HG03097 (cell line): Measurements from ENCODE around the gene ZNF772.
"Not testable (repeated sequence)": the region's sequence is repeated elsewhere in the genome, so short reads cannot be mapped to it uniquely, and the experiment has no call there.

Source experiments
- ATAC-seq: cut with Tn5 transposase; IDR thresholded peaks from one replicate; pipeline ENCODE4 v1.9.1; 2021; ENCODE audit not compliant: unreplicated experiment, low FRiP score

Gene ZNF772

DNA sequence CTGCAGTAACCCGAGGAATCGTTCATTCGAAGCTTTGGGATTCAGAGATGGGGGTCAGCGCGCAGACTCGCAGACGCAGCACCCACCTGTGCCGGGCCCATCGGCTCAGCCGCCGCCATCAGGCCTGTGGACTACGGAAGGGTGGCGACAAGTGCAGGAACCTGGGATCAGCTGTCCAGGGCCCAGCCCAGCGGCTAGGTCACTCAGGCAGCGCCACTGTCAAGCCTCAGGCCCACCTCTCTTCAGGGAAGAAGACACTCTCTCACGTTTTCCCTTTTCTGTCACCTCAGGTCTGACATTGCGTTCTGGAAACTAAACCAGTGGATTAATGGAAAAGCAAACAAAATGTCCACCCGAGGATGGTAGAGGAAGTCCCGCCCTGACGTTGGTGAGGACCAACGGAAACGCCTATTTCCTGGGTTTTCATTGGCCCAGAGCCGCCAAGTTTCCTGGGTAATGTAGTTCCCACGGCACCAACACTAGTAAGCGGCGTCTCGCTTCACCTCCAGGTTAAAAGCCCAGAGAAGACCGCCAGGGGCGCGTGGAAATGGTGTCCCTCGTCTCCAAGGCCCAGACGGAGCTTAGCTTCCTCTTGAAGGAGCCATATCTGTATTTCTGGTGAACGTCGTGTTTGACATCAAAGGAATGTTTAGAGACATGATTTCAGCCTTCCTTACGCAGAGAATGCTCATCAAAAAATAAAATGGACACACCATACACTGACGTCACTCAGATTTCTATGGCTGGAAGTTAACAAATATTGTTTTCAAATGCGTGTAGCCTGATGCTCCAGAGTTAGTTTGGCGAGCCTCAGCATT, at the start of gene ZNF772:
Gene ZNF772, minus strand, starts transcription at position 376 of the 818 bp plus-strand sequence. Its CDS starts 257 bp downstream, at position 119.
- peak; percentile 94 for ATAC-seq

DNA sequence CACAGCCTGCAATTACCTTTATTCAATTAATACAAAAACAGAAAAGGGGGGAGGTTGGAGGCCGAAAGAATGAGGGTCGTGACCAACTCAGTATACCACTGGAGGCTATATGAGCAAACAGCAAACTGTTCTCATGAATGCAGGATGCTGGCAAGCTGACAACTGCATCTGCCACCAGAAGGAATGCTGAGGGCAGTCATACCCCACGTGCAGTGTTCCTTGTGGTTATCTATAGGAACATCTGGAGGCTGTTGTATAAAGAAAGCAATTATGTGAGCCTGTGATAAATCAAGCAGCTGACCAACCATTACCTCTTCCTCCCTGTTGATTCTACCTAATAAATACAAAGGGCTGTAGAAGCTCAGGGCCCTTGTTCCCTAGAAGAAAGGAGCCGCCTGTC, 40.7 kb upstream of the ZNF772 start:
- not testable (repeated sequence) for ATAC-seq

DNA sequence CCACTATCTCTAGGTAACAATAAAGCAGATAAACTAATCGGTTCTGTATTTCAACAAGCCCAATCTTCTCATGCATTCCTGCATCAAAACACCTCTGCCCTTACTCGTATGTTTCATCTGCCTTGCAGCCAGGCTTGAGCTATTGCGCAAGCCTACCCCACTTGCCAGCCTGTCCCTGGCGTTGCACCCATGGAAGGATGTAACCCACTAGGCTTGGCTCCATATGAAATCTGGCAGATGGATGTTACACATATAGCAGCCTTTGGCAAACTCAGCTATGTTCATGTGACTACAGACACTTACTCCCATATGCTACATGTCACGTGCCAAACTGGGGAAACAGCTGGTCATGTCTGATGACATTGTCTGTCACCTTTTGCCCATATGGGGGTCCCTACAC, 37.9 kb upstream of the ZNF772 start:
- ATAC-seq = no peak

DNA sequence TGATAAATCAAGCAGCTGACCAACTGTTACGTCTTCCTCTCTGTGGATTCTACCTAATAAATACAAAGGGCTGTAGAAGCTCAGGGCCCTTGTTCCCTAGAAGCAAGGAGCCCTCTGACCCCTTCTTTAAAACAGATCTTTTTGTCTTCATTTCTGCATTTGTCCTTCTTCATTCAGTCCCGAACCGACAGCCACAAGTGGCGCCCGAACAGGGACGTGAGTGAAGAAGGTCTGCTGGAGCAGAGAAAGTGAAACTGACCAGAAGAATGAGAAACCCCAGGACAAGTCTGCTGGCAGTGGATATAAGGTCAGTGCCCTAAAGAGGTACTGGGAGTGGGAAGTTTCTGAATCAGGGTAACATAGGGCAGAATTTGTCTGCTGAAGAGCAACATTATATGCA, 35.5 kb upstream of the ZNF772 start:
- no peak for ATAC-seq

DNA sequence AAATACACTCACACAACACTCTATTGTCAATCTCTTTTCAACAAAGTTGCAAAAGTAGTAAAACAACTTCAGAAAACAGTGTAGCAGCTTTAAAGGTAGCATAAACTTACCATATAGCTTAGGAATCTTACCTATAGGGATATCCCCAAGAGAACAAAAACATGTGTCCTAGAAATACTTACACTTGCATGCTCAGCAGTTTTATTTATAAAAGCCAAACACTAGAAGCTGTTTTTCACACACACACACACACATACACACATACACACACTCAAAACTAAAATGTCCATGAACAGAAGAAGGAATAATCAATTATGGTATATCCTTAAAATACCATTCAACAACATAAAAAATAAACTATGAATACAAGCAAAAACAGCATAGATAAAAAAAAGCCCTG, 34.1 kb upstream of the ZNF772 start:
- no peak for ATAC-seq

DNA sequence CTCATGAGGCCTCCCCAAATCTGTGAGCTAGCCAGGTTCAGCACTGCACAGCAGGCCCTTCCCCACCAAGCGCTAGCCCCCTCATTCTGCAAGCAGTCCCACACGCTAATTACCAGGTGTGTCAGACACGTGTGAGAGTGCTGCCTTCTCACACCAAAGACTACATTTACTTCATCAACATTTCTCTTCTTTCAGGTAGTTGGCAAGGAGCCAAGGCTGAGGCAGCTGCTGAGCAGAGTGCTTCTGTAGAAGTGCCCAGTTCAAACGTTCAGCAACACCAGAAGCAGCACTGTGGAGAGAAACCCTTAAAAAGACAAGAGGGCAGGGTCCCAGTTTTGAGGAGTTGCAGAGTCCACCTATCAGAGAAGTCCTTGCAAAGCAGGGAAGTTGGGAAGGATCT, 28.8 kb upstream of the ZNF772 start:
- no peak for ATAC-seq

DNA sequence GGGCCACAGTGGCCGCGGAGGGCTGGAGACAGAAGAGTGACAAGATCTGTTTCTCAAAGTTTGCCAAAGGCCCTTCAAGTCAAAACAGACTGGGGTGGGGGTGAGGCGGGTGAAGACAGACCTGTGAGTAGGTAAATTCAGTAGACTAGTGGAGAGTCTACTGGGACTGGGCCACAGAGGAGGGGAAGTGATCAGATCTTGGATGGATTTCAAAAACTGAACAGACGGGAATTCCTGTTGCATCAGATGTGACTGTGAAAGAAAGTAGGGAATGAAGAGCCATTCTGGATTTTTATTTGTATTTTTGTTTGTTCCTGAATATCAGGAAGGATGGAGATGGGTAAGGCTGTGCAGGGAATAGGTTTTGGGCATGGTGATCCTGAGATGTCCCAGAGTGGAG, 23.0 kb upstream of the ZNF772 start:
- not testable (repeated sequence) for ATAC-seq

DNA sequence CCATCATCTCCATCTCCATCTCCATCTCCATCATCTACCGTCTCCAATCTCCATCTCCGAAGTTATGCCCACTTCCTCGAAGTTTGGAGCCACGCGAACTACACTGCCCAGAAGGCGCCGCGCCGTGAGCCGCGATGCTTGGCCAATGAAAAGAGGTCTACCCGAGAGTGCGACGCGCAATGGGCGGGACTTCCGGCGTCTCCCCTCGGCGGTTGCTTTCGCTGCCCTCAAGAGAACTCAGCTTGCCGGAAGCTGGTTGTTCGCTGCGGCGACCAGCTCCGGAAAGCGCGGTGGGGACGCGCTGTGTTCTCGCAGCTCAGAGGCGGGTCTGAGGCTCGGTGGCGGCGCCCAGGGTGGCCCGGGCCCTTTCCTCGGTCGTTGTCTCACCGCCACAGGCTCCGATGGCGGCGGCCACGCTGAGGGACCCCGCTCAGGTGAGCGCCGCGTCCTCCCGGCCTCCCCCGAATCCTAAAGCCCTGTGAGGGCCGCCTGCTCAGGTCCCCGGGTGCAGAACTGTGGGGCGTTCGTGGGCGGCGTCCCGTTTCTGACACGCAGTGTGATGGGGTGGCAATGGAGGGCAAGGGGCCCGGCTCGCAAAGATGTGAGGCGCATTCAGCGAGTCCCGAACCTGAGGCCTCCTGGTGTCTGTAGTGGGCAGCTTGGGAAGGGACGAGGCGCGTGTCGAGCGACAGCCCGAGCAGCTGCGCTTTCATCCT, 22.5 kb upstream of the ZNF772 start, which contains the start of gene ZNF773:
Gene ZNF773, plus strand, starts transcription at position 259 of the 716 bp plus-strand sequence. Its CDS starts 143 bp downstream, at position 402.
- peak; percentile 99 for ATAC-seq

DNA sequence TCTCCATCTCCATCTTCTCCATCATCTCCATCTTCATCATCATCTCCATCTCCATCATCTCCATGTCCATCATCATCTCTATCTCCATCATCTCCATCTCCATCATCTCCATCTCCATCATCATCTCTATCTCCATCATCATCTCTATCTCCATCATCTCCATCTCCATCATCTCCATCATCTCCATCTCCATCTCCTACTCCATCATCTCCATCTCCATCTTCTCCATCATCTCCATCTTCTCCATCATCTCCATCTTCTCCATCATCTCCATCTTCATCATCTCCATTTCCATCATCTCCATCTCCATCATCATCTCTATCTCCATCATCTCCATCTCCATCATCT, 21.9 kb upstream of the ZNF772 start:
- not testable (repeated sequence) for ATAC-seq

DNA sequence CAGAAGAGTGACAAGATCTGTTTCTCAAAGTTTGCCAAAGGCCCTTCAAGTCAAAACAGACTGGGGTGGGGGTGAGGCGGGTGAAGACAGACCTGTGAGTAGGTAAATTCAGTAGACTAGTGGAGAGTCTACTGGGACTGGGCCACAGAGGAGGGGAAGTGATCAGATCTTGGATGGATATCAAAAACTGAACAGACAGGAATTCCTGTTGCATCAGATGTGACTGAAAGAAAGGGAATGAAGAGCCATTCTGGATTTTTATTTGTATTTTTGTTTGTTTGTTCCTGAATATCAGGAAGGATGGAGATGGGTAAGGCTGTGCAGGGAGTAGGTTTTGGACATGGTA, 10.9 kb upstream of the ZNF772 start:
- ATAC-seq = not testable (repeated sequence)

DNA sequence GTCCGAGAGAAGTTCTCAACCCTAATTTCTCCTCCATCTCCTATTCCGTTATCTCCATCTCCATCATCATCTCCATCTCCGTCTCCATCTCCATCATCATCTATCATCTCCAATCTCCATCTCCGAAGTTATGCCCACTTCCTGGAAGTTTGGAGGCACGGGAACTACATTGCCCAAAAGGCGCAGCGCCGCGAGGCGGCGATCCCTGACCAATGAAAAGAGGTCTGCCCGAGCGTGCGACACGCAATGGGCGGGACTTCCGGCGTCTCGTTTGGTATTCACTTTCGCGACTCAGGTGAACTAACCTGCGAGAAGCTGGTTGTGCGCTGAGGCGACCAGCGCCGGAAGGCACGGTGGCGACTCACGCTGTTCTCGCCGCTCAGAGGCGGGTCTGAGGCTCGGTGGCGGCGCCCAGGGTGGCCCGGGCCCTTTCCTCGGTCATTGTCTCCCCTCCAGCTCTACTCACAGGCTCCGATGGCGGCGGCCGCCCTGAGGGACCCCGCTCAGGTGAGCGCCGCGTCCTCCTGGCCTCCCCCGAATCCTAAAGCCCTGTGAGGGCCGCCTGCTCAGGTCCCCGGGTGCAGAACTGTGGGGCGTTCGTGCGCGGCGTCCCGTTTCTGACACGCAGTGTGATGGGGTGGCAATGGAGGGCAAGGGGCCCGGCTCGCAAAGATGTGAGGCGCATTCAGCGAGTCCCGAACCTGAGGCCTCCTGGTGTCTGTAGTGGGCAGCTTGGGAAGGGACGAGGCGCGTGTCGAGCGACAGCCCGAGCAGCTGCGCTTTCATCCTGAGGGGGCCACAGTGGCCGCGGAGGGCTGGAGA, 10.3 kb upstream of the ZNF772 start, which contains the start of gene ZNF419:
Gene ZNF419, plus strand, starts transcription at position 274 of the 822 bp plus-strand sequence. Its CDS starts 201 bp downstream, at position 475.
- ATAC-seq = peak; percentile 87

DNA sequence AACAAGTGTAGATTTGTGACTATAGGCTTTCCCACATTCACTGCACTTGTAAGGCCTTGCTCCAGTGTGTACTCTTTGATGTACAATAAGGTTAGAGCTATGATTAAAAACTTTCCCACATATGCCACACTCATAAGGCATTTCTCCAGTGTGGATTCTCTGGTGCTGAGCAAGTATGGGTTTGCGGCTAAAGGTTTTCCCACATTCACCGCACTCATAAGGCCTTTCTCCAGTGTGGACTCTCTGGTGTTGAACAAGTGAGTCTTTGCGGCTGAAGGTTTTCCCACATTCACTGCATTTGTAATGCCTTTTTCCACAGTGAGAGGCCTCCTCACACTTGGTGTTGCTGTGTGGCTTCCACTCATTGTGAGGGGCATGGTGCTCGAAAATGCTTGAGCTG, 3.7 kb downstream of the ZNF772 start:
- no peak for ATAC-seq

DNA sequence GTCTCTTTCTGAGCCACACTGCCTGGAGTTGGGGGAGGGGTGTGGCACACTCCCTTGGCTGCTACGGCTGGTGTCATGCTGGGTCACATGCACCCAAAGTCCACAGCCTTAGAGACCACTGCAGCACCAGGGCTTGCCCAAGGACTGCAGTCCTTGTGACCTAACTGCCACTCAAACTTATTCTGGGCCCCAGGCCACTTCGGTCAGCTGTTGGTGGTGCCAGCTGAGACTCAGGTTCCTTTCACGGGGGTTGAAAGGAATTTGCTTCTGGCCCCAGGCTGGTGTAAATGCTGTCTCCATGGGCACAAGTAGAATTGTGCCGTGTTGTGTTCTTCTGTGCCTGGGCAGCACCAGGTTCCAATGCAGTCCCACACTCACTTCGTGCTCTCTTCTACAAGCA, 10.9 kb downstream of the ZNF772 start:
- no peak for ATAC-seq

DNA sequence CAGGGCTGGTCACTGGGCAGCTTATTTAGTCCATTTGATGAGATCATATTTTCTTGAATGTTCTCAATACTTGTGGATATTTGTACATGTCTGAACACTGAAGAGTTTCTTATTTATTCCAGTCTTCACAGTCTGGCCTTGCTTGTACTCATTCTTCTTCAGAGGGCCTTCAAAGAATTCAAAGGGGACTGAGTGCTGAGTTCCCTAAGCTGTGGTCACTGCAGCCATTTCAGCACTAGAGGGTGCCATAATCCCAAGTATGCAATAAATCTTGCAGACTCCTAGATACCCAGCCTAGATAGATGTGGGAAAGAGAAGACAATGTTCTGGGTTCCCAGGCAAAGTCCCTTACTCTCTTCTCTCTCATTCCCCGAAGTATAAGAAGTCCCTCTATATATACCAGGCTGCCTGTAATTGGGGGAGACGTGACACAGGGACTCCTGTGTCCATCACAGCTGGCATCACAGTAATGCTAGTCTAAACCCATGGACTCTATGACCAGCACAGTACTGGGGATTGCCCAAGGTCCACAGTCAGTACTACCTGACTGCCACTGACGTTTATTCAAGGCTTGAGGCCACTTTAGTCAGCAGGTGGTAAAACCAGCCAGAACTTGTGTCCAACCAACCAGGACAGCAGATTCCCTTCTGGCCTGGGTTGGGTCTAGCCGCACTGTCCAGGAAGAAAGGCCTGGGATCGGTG, 11.5 kb downstream of the ZNF772 start:
- ATAC-seq = no peak

DNA sequence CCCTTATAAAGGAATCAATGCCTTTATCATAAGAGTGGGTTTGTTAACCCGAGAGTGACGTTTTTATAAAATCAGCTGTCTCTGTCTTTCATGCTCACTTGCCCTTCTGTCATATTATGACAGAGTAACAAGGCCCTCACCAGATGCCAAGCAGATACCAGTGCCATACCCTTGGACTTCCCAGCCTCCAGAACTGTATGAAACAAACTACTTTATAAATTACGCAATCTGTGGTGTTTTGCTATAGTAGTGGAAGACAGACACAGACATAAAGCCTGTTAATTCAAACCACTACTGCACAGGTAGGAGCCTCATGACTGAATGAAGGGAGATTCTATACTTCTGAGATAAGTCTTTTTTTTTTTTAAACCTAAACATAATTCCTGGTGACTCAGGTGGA, 25.1 kb downstream of the ZNF772 start:
- no peak for ATAC-seq

DNA sequence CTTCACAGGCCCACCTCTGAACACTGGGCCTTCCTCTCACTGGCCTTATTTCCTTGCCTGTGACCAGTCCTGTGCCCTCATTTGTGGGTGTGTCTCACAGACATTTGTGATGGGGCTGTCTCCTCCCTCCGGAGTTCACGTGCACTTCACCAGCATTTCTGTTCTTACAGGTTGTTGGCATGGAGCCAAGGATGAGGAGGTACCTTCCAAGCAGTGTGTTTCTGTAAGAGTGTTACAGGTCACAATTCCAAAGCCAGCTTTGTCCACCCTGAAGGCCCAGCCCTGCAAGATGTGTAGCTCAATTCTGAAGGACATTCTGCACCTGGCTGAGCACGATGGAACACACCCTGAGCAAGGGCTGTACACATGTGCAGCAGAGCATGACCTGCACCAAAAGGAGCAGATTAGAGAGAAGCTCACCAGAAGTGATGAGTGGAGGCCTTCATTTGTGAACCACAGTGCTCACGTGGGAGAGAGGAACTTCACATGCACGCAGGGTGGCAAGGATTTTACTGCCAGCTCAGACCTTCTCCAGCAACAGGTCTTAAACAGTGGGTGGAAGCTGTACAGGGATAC, 34.2 kb downstream of the ZNF772 start:
- no peak for ATAC-seq

DNA sequence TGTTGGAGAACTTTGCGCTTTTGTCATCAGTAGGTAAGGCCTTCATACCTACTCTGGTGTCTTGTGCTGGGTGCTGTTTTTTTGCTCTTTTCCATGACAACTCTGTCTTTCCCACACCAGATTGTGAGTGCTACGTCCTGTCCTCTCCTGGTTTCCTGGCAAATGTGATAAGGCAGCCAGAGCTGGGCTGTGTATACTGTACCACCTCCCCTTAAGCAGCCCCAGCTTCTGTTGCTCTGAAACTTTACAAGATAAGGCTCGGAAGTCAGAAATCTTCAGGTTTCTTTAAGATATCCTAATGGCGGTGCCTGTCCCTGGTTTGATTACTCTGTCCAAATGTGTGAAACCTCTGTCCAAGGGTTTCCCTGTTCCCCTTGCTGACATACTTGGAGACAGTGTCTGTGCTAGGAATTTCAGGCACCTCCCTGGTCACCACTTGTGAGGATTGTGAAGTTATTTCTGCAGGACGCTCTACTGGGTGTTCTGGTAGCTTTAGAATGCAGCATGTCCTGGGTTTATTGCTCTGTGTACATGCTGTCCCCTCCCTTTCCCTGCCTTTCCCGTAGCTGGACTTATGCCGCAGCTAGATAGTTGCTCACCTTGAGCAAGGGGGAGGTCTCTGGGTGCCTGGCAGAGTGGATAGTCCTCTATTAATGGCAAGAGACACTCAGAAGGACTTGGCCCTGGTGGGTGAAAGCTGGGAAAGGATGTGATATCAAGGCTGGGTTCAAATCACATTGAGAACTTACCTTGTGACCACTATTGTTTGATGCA, 35.2 kb downstream of the ZNF772 start:
- no peak for ATAC-seq

DNA sequence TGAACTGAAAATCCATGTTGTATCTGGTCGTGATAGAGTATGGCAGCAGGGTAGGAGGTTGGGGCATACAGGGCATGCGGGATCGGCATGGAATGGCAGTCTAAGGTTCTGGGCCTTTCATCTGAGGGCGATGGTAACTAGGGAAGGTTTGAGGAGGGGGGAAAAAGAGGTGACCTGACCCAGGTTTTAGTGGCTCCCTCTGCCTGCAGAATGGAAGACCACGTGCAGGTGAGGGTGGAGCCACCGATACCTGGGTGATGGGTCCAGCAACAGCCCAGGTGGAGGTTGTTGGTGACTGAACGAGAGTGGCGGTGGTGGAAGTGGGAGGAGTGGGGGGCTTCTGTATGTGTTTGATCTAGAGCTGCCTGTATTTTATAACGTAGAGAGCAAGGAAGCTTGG, 38.4 kb downstream of the ZNF772 start:
- no peak for ATAC-seq

DNA sequence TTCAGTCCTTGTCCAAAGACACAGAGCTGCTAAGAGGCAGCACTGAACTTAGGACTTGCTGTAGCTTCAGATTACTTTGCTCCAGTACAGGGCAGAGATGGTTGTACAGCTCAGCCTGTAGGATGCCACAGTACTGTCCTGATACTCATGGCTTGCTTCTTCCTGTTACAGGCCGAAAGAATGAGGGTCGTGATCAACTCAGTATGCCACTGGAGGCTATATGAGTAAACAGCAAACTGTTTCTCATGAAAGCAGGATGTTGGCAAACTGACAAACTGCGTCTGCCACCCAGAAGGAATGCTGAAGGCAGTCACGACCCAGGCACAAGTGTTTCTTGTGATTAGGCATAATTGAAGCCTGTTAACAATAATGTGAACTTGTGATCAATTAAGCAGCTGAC, 39.4 kb downstream of the ZNF772 start:
- no peak for ATAC-seq
